Caco-2 (cell line): ENCODE measurements around the gene PGGHG. TPM values are rescaled to one million over a fixed set of nuclear protein-coding genes. Genes with fewer than 3 reads are reported as not detected.
A peak's percentile ranks its signal among the peaks of the same experiment; 100 is the strongest.

ENCODE experiments used
- BruUV-seq: library from RNA; stranded (reverse); fragments of 400-500 nt; replicated peaks from 2 replicates; lab custom pipeline; 2021; lab: Mats Ljungman, UMichigan
- CTCF ChIA-PET: fragments of 300-600 bp; sonication (Branson Sonifier 250); formaldehyde crosslinking; loops from one replicate; lab custom pipeline; 2022; ENCODE audit warnings: antibody characterized with exemption; lab: Charles Lee
- POLR2A ChIA-PET: fragments of 300-600 bp; sonication (Branson Sonifier 250); formaldehyde crosslinking; loops from one replicate; lab custom pipeline; 2022; ENCODE audit warnings: antibody characterized with exemption; lab: Charles Lee
- DNase-seq, 2 experiments: peaks; one replicate each; pipeline versions ENCODE4 v3.0.0 to v3.0.0-alpha.2; 2020 to 2022
- H3K27me3 ChIP-seq: replicated peaks from 2 replicates; pipeline ENCODE4 v1.6.0; 2011; ENCODE audit warnings: low read length; ENCODE audit not compliant: control insufficient read depth, insufficient read depth
- H3K36me3 ChIP-seq: 2 replicates; pipeline ENCODE4 v1.5.1; 2011; ENCODE audit warnings: low read length; ENCODE audit not compliant: control insufficient read depth, insufficient read depth
- H3K4me1 ChIP-seq: fragments of 250-450 bp; sonication (Bioruptor Pico); 2 replicates; pipeline ENCODE4 v1.5.1; 2020; ENCODE audit warnings: mild to moderate bottlenecking
- H3K4me3 ChIP-seq: 2 replicates; pipeline ENCODE4 v1.5.1; 2011; ENCODE audit warnings: low read depth, mild to moderate bottlenecking, control low read depth, low read length
- H3K9me3 ChIP-seq: fragments of 250-450 bp; sonication (Bioruptor Pico); 2 replicates; pipeline ENCODE4 v1.5.1; 2020; ENCODE audit warnings: mild to moderate bottlenecking, moderate library complexity
- H3K27ac Mint-ChIP-seq: one replicate; pipeline ENCODE4 v1.8.0; 2022; ENCODE audit warnings: mixed read lengths; ENCODE audit not compliant: unreplicated experiment
- H3K27me3 Mint-ChIP-seq: one replicate; pipeline ENCODE4 v1.8.0; 2022; ENCODE audit warnings: mixed read lengths; ENCODE audit not compliant: insufficient read depth, unreplicated experiment
- H3K36me3 Mint-ChIP-seq: one replicate; pipeline ENCODE4 v1.8.0; 2022; ENCODE audit warnings: mild to moderate bottlenecking, mixed read lengths; ENCODE audit not compliant: insufficient read depth, unreplicated experiment
- H3K4me1 Mint-ChIP-seq: one replicate; pipeline ENCODE4 v1.8.0; 2022; ENCODE audit warnings: low read depth, mixed read lengths; ENCODE audit not compliant: unreplicated experiment
- H3K4me3 Mint-ChIP-seq: one replicate; pipeline ENCODE4 v1.8.0; 2022; ENCODE audit warnings: mild to moderate bottlenecking, moderate library complexity, mixed read lengths; ENCODE audit not compliant: unreplicated experiment
- H3K9me3 Mint-ChIP-seq: one replicate; pipeline ENCODE4 v1.8.0; 2022; ENCODE audit warnings: mixed read lengths; ENCODE audit not compliant: unreplicated experiment
- intact Hi-C: fragments of 100-400 bp; cut with micrococcal nuclease; formaldehyde crosslinking; loops from one replicate; pipeline ENCODE4 v1.10.0; 2022; ENCODE audit not compliant: unreplicated experiment
- total RNA-seq: library from RNA; stranded (reverse); gene quantifications from 2 replicates; pipeline ENCODE4 v1.2.3, GENCODE V29; 2022
- TF ChIP-seq, protein P1 (sequence below), 2 experiments: fragments of 200-600 bp in 1 of 2; IDR thresholded peaks; 1 replicate in 1 of 2; 2 replicates in 1 of 2; pipeline versions ENCODE4 v1.5.1 to v1.8.0; 2011 to 2022; ENCODE audit warnings: antibody characterized with exemption in 1 of 2, control low read depth in 1 of 2, inconsistent platforms in 1 of 2, low read depth in 1 of 2, low read length in 1 of 2, mild to moderate bottlenecking in 1 of 2, moderate library complexity in 1 of 2; ENCODE audit not compliant: insufficient read depth in 1 of 2, severe bottlenecking in 1 of 2, unreplicated experiment in 1 of 2

PGGHG gene
- total RNA-seq, 1 experiment from 2014 or later, result 59.6 TPM

GRCh38 chr11:304915-305843 lies 16.3 kb downstream of the PGGHG start:
- TF ChIP-seq, protein P1, sequence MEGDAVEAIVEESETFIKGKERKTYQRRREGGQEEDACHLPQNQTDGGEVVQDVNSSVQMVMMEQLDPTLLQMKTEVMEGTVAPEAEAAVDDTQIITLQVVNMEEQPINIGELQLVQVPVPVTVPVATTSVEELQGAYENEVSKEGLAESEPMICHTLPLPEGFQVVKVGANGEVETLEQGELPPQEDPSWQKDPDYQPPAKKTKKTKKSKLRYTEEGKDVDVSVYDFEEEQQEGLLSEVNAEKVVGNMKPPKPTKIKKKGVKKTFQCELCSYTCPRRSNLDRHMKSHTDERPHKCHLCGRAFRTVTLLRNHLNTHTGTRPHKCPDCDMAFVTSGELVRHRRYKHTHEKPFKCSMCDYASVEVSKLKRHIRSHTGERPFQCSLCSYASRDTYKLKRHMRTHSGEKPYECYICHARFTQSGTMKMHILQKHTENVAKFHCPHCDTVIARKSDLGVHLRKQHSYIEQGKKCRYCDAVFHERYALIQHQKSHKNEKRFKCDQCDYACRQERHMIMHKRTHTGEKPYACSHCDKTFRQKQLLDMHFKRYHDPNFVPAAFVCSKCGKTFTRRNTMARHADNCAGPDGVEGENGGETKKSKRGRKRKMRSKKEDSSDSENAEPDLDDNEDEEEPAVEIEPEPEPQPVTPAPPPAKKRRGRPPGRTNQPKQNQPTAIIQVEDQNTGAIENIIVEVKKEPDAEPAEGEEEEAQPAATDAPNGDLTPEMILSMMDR (IDR thresholded peaks at IDR 0.05; ENCODE audit: insufficient read depth in 1 of 2, low read depth in 1 of 2, low read length in 1 of 2, severe bottlenecking in 1 of 2, unreplicated experiment in 1 of 2), result peak; percentile 56 to 82
- H3K9me3 ChIP-seq, result no peaks in the 10 kb centered on the region
- ChIA-PET POLR2A (interaction anchor here (1.1 to 1.6 kb wide), 2 partner anchors 51 to 98 kb away, joined by 3 to 4 read pairs; partner anchors contain the start of genes BET1L and RIC8A), CTCF (interaction anchor here (1.0 to 3.0 kb wide), 7 partner anchors 11 to 144 kb away, joined by 3 to 16 read pairs (median 10); partner anchors contain the start of gene PTDSS2)
- no TSS peak for BruUV-seq
- H3K4me3 ChIP-seq, result no peak overlapping the region
- H3K9me3 Mint-ChIP-seq, result no peaks in the 10 kb centered on the region
- peaks cover 30% of the 10 kb centered on the region for H3K4me1 Mint-ChIP-seq
- peaks cover 43% of the 10 kb centered on the region for H3K4me1 ChIP-seq
- no peaks in the 10 kb centered on the region for H3K27me3 ChIP-seq
- H3K27me3 Mint-ChIP-seq, result no peaks in the 10 kb centered on the region
- no peaks in the 10 kb centered on the region for H3K36me3 ChIP-seq
- H3K4me3 Mint-ChIP-seq, result peak overlapping the region; percentile 4
- intact Hi-C loops, result loop anchor here (1.0 to 5.0 kb wide), 2 partner anchors 52 to 143 kb away; no protein-coding TSS in a partner anchor
- no peak overlapping the region for H3K27ac Mint-ChIP-seq
- H3K36me3 Mint-ChIP-seq, result no peaks in the 10 kb centered on the region
- peak; percentile 71 to 75 for DNase-seq

GRCh38 chr11:305844-306211 lies 16.9 kb downstream of the PGGHG start:
- Mint-ChIP-seq H3K27ac (no peak overlapping the region), H3K4me3 (peak overlapping the region; percentile 4), H3K4me1 (peaks cover 24% of the 10 kb centered on the region), H3K36me3 (no peaks in the 10 kb centered on the region), H3K27me3 (no peaks in the 10 kb centered on the region), H3K9me3 (no peaks in the 10 kb centered on the region)
- peaks cover 37% of the 10 kb centered on the region for H3K4me1 ChIP-seq
- no peaks in the 10 kb centered on the region for H3K9me3 ChIP-seq
- TF ChIP-seq, protein P1 (IDR thresholded peaks at IDR 0.05; ENCODE audit: insufficient read depth in 1 of 2, low read depth in 1 of 2, low read length in 1 of 2, severe bottlenecking in 1 of 2, unreplicated experiment in 1 of 2), result no peak
- intact Hi-C loops, result loop anchor here (1.0 to 5.0 kb wide), 2 partner anchors 51 to 142 kb away; no protein-coding TSS in a partner anchor
- DNase-seq, result no peak
- CTCF ChIA-PET, result interaction anchor here (1.5 to 3.0 kb wide), 5 partner anchors 10 to 144 kb away, joined by 7 to 16 read pairs (median 12); partner anchors contain the start of gene PTDSS2
- POLR2A ChIA-PET, result interaction anchor here (1.6 kb wide), 1 partner anchor 50 kb away, joined by 4 read pairs; no protein-coding TSS in a partner anchor
- H3K27me3 ChIP-seq, result no peaks in the 10 kb centered on the region
- H3K4me3 ChIP-seq, result no peak overlapping the region
- no peaks in the 10 kb centered on the region for H3K36me3 ChIP-seq
- no TSS peak for BruUV-seq
